H1 (cell line): ENCODE data around the gene FAM227B. TPM values are rescaled to one million over a fixed set of nuclear protein-coding genes. Genes with fewer than 3 reads are reported as not detected.

ENCODE experiments used
- CHD7 ChIP-seq: fragments of 300-600 bp; sonication (generic); IDR thresholded peaks from 2 replicates; pipeline ENCODE4 v1.7.1; 2012; ENCODE audit warnings: low read length, moderate library complexity, mild to moderate bottlenecking, inconsistent platforms; ENCODE audit not compliant: insufficient replicate concordance
- CTCF ChIP-seq, 3 experiments: IDR thresholded peaks; 1 replicate in 2 of 3; 2 replicates in 1 of 3; pipeline versions ENCODE4 v1.5.1 to v1.6.1; 2011; ENCODE audit warnings: low read length in 3 of 3, mild to moderate bottlenecking in 3 of 3, inconsistent platforms in 2 of 3, low read depth in 1 of 3, moderate library complexity in 1 of 3; ENCODE audit not compliant: insufficient read depth in 1 of 3; ENCODE audit errors: control extremely low read depth in 1 of 3
- SIN3A ChIP-seq, 2 experiments: IDR thresholded peaks in 1 of 2; conservative IDR thresholded peaks in 1 of 2; 2 replicates each; pipeline ENCODE4 v1.6.1; 2011 to 2012; ENCODE audit warnings: low read length in 2 of 2, improper control_type of control experiment in 1 of 2, low read depth in 1 of 2, mild to moderate bottlenecking in 1 of 2
- ZNF274 ChIP-seq: IDR thresholded peaks from 2 replicates; pipeline ENCODE4 v1.7.0; 2012; ENCODE audit warnings: low read length, borderline replicate concordance; ENCODE audit errors: extremely low read depth
- polyA plus RNA-seq, 7 experiments: library from polyadenylated mRNA; depleted of rRNA in 3 of 7; stranded (reverse) in 5 of 7; unstranded in 2 of 7; fragments of >200 nt in 5 of 7; fragments of 200-250 nt in 2 of 7; gene quantifications; 1 replicate in 5 of 7; 2 replicates in 1 of 7; 4 replicates in 1 of 7; pipeline versions ENCODE4 v1.2.1 to v1.2.3, GENCODE V29; 2011 to 2013; ENCODE audit warnings: missing spikeins in 2 of 7, mixed read lengths in 2 of 7
- total RNA-seq: library from RNA; stranded (reverse); fragmentation: NEBNext Ultra II Directional; extraction: Animal tissue kit (Norgen Biotek cat#: 25700); gene quantifications from 2 replicates; pipeline ENCODE4 v1.2.1, GENCODE V29; 2021

Gene FAM227B
- total and polyA plus RNA-seq, 2 of the 8 experiments (the other 6 are each of a cell fraction or from before 2014, with no cell fraction given) = 4.0 to 6.5 TPM

GRCh38 chr15:49570174-49570573 lies 50.4 kb downstream of the FAM227B start (continued):
- TF ChIP-seq CHD7 = no peak
- no peak for TF ChIP-seq SIN3A (conservative IDR thresholded peaks at IDR 0.05 in 1 of 2, IDR thresholded peaks at IDR 0.05 in 1 of 2; ENCODE audit: low read depth in 1 of 2, low read length in 2 of 2)
- TF ChIP-seq ZNF274 = no peak
- no peak for TF ChIP-seq CTCF (IDR thresholded peaks at IDR 0.05; ENCODE audit: control extremely low read depth in 1 of 3, insufficient read depth in 1 of 3, low read depth in 1 of 3, low read length in 3 of 3)
